GM10266 (cell line): ENCODE data around the gene POP4.

Source experiments
- DNase-seq: peaks from one replicate; pipeline ENCODE4 v3.0.0; 2012; ENCODE audit errors: extremely low spot score
- TF ChIP-seq, protein P1 (sequence below): IDR thresholded peaks from 2 replicates; pipeline ENCODE4 v1.5.1; 2012; ENCODE audit warnings: mild to moderate bottlenecking, low read depth; ENCODE audit not compliant: control insufficient read depth, insufficient read depth; ENCODE audit errors: missing control alignments

POP4 gene

DNA sequence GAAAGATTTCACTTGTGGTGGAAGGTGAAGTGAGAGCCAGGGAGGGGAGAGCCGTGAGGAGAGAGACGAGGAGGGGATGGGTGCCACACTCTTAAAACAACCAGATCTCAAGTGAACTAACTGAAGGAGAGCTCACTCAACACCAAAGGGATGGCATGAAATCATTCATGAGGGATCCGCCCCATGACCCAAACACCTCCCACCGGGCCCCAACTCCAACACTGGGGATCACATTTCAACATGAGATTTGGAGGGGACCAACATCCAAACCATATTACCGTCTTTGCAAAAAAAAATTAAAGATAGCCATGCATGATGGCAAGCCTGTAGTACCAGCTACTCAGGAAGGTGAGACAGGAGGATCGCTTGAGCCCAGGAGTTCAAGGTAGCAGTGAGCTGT lies 34.9 kb upstream of the POP4 start:
- TF ChIP-seq, protein P1, sequence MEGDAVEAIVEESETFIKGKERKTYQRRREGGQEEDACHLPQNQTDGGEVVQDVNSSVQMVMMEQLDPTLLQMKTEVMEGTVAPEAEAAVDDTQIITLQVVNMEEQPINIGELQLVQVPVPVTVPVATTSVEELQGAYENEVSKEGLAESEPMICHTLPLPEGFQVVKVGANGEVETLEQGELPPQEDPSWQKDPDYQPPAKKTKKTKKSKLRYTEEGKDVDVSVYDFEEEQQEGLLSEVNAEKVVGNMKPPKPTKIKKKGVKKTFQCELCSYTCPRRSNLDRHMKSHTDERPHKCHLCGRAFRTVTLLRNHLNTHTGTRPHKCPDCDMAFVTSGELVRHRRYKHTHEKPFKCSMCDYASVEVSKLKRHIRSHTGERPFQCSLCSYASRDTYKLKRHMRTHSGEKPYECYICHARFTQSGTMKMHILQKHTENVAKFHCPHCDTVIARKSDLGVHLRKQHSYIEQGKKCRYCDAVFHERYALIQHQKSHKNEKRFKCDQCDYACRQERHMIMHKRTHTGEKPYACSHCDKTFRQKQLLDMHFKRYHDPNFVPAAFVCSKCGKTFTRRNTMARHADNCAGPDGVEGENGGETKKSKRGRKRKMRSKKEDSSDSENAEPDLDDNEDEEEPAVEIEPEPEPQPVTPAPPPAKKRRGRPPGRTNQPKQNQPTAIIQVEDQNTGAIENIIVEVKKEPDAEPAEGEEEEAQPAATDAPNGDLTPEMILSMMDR, result no peak
- DNase-seq, result no peak

DNA sequence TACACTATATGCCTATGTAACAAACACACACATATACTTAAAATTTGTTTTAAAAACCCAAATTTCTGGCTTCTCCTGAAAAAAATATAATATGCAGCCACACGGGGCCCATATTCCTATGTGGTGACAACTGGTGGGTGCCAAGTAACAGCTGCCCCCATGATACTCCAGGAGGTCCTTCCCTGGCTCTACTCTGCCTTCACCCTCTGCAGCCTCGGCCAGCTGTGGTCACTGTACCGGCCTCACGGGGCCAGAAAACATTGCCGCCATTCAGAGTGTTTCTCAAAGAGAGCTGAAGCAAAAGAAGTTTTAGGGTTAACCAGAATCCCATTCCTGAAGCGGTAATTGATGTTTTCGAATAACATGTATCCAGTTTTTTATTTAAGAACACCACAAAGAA lies 32.6 kb upstream of the POP4 start:
- TF ChIP-seq, protein P1, result no peak
- DNase-seq, result no peak

DNA sequence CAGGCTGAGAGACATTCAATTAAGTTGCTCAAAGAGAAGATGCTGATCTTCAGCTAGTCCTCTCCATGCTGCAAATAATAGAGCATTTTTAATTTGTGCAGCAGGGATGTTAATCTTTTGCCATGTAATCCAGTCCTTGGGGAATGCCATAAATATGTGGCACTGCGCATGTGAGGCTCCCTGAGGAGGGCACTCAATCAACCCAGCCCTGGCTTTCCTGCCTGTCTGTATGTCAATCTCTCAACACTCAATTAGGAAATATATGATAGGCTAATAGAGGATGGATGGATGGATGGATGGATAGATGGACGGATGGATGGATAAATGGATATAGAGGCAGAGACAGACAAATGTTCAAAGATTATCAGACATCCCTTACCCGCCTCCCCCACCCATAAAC lies 31.6 kb upstream of the POP4 start:
- TF ChIP-seq, protein P1, result no peak
- DNase-seq, result no peak

DNA sequence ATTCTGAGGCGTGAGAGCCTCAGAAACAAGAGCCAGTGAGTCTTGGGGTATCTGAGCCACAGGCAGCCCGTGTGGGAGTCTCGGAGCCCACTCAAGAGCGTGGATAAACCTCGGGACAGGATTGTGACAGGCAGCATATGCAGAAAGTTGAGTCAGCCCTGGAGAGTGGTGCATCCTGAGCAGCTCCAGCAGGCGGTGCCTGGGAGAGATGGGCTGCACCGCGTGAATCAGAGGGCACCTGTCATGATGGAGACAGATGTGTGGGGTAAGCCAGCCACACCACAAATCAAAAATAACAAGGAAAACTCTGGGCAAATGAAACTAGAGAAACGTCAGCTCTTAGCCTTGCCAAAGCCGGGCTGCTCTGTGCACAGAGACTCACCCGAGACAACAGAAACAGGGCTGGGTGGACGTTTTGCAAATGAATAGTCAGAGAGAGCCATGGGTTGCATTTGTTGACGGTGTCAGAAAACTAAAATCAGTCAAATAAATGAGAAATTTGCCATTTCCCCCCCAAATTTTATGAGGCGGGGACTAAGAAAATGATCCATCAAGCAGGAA lies 30.0 kb upstream of the POP4 start:
- TF ChIP-seq, protein P1, result no peak
- no peak for DNase-seq

DNA sequence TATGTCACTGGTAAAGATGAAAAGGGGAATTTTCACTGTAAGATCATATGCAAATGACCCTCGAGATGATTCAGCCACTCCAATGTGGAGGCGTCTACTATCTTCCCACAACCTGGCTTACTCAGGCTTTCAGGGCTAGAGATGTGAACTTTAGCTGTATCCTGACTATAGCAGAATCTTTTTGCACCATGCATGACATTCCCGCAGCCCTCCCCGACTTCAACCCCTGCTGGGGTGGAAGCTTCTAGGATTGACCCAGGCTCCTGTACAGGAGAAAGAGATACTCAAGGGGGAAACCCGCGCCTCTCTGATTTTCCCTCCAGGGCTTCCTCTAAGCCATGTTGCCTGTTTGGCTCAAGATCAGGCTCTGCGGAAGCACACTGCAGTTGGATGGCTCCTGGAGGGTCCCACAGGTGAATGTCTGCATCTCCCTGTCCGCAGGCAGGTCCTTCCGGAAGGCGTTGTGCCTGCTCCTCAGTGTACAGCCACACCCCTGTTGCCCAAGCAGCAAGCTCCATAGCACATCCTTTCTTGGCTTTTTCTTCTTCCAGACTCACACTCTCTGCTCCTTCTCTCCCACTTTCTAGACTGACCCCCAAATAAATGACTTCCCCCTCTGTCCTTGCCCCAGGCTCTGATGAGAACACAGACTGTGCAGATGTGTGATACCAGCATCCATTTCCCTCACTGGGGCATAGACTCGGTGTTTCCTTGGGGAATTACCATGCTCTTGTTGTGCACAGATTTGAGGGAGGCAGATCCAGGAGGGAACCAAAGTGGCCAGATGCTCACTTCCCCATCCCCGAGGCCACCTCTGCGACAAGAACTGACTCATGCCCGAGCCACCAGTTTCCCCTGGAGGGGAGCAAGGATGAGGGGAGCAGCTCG lies 29.1 kb upstream of the POP4 start:
- peak; percentile 53 for DNase-seq
- TF ChIP-seq, protein P1, result no peak

DNA sequence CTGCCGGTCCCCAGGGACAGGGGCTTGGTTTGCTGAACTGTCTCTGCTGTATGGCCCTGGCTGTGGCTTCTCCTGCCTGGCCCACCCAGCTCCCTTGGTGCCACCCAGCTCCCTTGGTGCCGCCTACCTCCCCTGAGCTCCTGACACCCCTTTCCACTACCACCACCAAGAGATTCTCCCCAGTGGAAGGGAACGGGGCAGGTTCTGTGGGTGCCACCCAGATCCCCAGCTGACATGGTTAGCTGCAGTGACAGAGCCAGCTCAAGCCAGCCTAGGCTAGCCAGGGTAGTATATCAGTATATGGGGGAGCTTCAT lies 28.5 kb upstream of the POP4 start:
- TF ChIP-seq, protein P1, result no peak
- no peak for DNase-seq

DNA sequence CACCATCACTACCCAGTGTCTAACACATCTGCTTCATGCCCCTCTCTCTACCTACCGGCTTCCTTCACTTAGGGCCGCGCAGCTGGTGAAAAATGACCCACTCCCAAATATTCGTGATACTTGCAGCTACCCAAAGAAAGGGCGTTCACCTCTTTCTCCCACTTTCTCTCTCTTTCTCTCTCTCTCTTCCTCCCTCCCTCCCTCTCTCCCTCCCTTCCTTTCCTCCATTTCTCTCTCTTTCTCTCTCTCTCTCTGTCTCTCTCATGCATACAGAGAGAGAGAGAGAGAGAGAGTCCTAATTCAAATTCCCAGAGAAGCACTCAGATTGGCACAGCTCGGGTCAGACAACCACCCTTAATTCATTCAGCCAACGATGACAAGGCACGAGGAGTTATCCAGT lies 27.7 kb upstream of the POP4 start:
- DNase-seq, result no peak
- TF ChIP-seq, protein P1, result no peak
